ENCODE data around the gene RPS6KA5. TPM values are rescaled to one million over a fixed set of nuclear protein-coding genes. Genes with fewer than 3 reads are reported as not detected.
"Not testable (repeated sequence)": the region's sequence is repeated elsewhere in the genome, so short reads cannot be mapped to it uniquely, and the experiment has no call there.

The RPS6KA5 gene
- polyA plus RNA-seq, 3 donors = 6.3 to 7.6 (median 7.3) TPM

DNA sequence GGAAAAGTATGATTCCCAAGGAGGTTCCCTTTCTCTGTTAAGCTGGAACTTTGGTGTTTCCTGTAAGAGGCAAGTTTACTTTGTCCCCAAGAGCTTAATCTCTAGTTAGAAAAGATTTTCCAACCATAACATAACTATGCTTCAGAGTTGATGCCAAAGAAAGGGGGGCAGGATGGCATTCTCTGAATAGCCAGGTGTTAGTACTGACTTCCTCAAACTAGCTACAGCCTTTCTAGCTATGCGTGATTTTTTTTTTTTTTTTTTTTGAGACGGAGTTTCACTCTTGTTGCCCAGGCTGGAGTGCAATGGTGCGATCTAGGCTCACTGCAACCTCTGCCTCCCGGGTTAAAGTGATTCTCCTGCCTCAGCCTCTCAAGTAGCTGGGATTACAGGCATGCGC is 204.3 kb downstream of the RPS6KA5 start:
- DNase-seq (ENCODE audit: extremely low read depth in 1 of 11, low read depth in 9 of 11, low spot score in 4 of 11) = not testable (repeated sequence)

GRCh38 chr14:90853116-90853515 is 207.3 kb downstream of the RPS6KA5 start:
- no peak for DNase-seq (ENCODE audit: extremely low read depth in 1 of 11, low read depth in 9 of 11, low spot score in 4 of 11)

GRCh38 chr14:90851327-90852036 is 209.0 kb downstream of the RPS6KA5 start:
- DNase-seq (ENCODE audit: extremely low read depth in 1 of 11, low read depth in 9 of 11, low spot score in 4 of 11) = no peak

DNA sequence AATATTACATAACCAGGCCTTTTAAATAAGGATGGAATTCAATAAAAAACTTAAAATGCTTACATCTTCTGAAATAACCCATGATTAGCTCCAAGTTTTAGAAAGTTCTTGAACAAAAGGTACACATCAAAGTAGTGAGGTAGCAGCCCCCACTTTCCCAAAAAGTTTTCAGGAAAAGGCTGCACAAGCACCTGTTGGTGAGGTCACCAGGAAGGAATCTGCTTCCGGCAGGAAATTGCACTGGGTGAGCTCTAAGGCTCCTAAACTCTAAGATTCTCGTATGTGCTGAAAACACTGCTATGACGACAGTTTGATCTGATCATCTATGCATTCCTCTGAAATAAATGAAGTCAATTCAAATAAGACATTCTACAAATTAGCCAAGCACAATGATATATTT is 210.0 kb downstream of the RPS6KA5 start:
- DNase-seq (ENCODE audit: extremely low read depth in 1 of 11, low read depth in 9 of 11, low spot score in 4 of 11) = peak in 8 of 11 donors; percentile 26 to 68 (median 41)

DNA sequence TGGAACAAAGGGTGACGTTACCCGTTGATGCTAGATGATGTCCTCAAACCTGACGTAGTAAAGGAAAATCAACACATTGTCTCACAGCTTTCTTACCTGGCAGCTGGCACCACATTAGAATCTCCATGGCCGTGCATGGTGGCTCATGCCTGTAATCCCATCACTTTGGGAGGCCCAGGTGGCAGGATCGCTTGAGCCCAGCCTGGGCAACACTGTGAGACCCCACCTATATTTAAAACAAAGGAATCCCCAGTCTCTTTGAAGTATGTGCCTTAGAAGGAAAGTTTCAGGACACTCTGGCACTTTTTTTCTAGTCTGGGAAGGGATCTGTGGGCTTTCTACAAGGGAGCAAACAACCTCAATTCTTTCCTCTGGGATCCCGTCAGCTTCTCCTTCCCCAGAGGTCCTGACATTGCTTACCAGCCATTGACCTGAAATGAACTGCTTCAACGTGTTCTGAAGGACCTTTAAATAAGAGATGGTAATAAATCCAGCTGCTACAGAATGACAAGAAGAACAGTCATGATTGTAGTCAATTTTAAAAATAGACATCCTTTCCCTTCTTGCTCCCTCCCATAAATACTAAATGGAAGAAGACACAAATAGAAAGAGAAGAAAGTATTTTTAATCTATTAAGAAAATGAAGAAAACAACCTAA is 210.5 kb downstream of the RPS6KA5 start:
- no peak for DNase-seq (ENCODE audit: extremely low read depth in 1 of 11, low read depth in 9 of 11, low spot score in 4 of 11)

DNA sequence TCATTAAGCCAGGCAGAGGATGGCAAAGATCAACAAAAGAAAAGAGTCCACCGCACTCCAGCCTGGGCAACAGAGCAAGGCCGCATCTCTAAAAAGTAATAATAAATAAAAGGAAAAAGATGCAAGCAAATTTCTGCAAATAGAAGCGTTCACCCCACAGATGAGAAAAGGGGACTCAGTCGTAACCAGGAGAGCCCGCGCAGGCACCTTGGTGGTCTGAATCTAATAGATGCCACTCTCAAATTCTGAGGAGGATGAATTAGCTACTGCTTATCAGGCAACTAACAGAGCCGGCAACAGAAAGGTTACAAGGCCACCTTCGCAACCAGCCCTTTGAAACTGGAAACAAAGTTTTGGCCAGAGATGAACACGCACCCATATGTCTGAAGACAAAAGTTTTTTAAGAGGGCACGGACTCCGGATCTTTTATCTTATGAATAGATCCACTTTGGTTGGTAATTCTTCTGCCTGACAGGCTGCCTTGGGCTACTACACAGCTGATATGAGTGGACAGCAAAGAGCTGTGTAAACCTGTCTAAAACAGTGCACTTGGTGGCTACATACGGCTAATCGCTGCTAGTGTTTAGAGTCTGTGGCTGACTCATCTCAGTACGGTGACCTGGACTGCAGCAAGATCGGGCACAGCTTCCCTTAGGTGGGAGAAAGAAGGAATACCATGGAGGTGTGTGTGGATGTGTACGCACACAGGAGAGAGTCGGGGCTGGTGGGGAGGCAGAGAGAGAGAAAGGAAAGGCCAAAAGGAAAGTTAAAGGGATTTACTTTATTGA is 211.3 kb downstream of the RPS6KA5 start:
- no peak for DNase-seq (ENCODE audit: extremely low read depth in 1 of 11, low read depth in 9 of 11, low spot score in 4 of 11)

- DNase-seq (ENCODE audit: extremely low read depth in 1 of 11, low read depth in 9 of 11, low spot score in 4 of 11) = no peak
Observed at GRCh38 chr14:90846511-90846910, 213.9 kb downstream of the RPS6KA5 start.

DNA sequence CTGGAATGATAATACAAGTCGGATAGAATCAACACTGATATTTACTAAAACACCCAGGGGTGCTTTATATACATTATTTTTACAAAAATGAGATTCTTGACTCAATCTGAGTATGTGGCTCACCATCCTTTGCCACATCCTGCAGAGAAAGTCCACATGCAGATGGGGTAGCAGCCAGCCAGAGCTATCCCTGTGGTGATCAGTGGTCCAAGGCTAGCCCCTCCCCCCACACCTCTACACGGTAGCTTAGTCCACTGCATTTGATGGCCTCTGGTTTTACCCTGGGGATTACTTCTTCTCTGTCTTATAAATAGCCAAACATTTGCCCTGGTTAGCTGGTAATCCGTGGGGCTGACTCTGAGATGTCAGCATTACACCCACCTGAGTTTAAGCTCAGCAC is 216.1 kb downstream of the RPS6KA5 start:
- DNase-seq (ENCODE audit: extremely low read depth in 1 of 11, low read depth in 9 of 11, low spot score in 4 of 11) = no peak

DNA sequence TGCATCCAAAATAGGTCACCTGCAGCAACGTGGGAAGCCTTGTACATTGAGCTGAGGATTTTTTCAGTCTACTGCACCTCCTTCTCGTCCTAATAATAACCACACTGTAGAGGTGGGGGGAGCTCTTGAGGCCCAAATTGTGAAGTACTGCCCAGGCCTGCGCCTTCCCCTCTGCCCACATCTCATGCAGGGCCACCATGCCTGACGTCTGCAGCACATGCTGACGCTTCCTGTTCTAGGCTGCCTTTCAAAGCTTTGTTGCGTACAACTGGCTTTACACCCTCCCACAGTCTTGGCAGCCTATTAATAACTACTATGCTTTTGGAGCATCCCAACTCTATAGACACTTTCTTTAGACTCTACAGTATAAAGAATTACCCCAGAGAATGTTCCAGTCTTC is 217.7 kb downstream of the RPS6KA5 start:
- DNase-seq (ENCODE audit: extremely low read depth in 1 of 11, low read depth in 9 of 11, low spot score in 4 of 11) = no peak

GRCh38 chr14:90840667-90841066 is 219.8 kb downstream of the RPS6KA5 start:
- DNase-seq (ENCODE audit: extremely low read depth in 1 of 11, low read depth in 9 of 11, low spot score in 4 of 11) = not testable (repeated sequence)

GRCh38 chr14:90839889-90840266 is 220.6 kb downstream of the RPS6KA5 start:
- no peak for DNase-seq (ENCODE audit: extremely low read depth in 1 of 11, low read depth in 9 of 11, low spot score in 4 of 11)

- DNase-seq (ENCODE audit: extremely low read depth in 1 of 11, low read depth in 9 of 11, low spot score in 4 of 11) = peak in 1 of 11 donors; percentile 17
Observed at GRCh38 chr14:90839024-90839888, 221.2 kb downstream of the RPS6KA5 start.

GRCh38 chr14:90838531-90838930 is 221.9 kb downstream of the RPS6KA5 start:
- not testable (repeated sequence) for DNase-seq (ENCODE audit: extremely low read depth in 1 of 11, low read depth in 9 of 11, low spot score in 4 of 11)

DNA sequence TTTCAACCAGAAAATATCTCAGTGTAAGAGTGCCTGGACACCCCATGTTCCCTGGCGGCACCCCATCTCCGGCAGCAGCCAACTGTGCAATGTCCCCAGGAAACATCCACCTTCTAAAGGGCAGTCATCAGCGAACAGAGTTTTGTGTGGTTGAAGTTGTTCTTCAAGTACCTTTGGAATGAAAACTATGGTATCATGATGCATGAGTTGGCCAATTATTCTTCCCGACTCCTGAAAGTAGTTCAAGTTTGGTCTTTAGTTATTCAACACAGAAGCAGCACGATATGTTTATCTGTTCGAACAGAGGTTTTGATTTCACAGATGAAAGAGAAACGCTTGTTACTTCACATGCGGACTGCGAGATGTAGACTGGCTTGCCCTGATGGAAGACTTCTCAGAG is 223.1 kb downstream of the RPS6KA5 start:
- no peak for DNase-seq (ENCODE audit: extremely low read depth in 1 of 11, low read depth in 9 of 11, low spot score in 4 of 11)

DNA sequence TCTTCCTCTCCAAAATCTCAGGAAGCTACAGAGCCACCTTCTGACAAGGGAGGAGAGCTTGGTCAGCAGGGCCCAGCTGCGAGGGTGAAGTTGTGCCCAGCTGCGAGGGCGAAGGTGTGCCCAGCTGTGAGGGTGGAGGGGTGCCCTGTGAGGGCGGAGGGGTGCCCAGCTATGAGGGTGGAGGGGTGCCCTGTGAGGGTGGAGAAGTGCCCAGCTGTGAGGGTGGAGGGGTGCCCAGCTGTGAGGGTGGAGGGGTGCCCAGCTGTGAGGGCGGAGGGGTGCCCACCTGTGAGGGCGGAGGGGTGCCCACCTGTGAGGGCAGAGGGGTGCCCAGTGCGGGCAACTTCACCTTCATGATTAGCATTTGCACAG is 223.8 kb downstream of the RPS6KA5 start:
- no peak for DNase-seq (ENCODE audit: extremely low read depth in 1 of 11, low read depth in 9 of 11, low spot score in 4 of 11)

- DNase-seq (ENCODE audit: extremely low read depth in 1 of 11, low read depth in 9 of 11, low spot score in 4 of 11) = no peak
Observed at GRCh38 chr14:90831821-90832220, 228.6 kb downstream of the RPS6KA5 start.

DNA sequence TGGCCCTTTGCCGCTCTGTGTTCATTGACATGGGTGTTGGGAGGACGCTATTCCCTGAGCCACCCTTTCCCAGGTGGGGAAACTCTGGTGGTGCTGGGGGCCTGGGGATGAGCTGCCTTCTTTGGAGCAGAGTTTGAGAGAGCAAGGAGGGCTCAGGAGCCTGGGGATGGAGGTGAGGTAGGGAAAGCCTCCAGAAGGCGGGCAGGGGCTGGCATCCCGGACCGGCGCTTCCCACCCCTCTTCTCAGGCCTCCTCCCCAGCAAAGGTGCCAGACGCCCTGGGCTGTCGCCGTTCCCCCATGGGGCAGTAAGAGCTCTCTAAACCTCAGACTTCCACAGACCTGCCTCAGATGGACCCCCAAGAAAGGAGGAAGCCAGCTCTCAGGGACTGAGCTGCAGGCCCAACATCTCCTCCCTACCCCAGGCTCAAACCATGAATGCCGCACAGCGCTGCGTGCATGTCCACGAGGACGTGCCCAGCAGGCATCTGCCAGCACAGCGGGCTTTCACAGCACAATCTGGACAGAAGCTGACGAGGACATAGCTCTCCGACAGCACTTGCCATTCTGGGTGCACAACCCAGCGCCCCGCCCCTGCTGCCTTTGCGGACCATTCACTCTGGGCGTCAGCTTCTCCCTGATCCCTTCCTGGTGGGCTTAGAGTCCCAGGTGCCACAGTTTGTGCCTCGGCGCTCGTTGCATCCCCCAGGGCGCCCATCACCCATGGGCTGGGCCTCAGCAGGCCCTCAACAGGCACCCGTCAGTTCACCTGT is 229.3 kb downstream of the RPS6KA5 start:
- DNase-seq (ENCODE audit: extremely low read depth in 1 of 11, low read depth in 9 of 11, low spot score in 4 of 11) = no peak

DNA sequence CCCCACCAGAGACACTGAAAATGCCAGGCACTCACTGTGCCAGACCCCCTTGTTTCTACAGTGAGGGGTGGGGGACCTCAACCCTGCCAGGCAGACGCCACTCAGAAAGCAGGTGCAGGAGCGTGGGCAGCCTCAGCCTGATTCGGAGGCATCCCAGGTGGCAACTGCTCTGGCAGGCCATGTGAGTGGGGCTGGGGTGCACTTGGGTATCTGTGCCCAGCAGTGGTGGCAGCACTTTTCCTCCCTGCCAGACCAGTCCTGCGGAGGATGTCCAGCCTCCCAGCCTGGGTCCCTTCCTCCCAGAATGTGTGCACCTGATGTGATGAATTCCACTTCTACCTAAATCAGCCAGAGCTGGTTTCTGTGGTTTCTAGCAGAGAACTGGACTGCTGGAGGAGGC is 230.8 kb downstream of the RPS6KA5 start:
- no peak for DNase-seq (ENCODE audit: extremely low read depth in 1 of 11, low read depth in 9 of 11, low spot score in 4 of 11)
